Body of pancreas (tissue), 4 donors: ENCODE results near the gene TBC1D7.

ENCODE experiments used
- POLR2A ChIP-seq, 3 donors: fragments of 450-650 bp; IDR thresholded peaks; one replicate each; pipeline ENCODE4 v1.6.1; 2016; ENCODE audit warnings: antibody characterized with exemption in 3 of 3, mild to moderate bottlenecking in 2 of 3
- TF ChIP-seq, protein P1 (sequence below), 7 experiments: fragments of 450-650 bp in 4 of 7; fragments of 200-600 bp in 3 of 7; sonication (generic) in 3 of 7; IDR thresholded peaks; one replicate each; pipeline ENCODE4 v1.5.1; 2016 to 2019; ENCODE audit warnings: antibody characterized with exemption in 7 of 7

DNA sequence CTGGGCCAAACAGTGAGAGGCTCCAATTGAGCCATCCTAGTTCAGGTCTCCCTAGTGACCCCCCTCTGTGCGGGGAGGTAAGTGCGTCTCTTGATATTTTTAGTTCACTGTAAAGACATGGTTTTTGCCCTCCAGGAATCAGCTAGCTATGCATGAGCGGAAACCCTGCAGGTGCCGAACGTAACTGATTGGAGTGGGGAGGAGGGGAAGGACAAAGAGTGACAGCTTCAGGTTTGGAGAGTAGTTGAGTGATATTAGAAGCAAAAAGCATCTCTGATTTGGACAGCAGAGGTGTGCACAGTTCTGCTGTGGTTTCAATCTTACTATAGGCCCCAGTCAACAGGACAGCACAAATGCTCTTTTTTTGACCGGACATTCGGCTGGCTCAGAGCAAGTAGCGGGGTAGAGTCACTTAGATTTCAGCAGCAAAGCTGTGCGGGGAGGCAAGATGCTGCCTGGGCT, 31.8 kb downstream of the TBC1D7 start:
- TF ChIP-seq, protein P1, sequence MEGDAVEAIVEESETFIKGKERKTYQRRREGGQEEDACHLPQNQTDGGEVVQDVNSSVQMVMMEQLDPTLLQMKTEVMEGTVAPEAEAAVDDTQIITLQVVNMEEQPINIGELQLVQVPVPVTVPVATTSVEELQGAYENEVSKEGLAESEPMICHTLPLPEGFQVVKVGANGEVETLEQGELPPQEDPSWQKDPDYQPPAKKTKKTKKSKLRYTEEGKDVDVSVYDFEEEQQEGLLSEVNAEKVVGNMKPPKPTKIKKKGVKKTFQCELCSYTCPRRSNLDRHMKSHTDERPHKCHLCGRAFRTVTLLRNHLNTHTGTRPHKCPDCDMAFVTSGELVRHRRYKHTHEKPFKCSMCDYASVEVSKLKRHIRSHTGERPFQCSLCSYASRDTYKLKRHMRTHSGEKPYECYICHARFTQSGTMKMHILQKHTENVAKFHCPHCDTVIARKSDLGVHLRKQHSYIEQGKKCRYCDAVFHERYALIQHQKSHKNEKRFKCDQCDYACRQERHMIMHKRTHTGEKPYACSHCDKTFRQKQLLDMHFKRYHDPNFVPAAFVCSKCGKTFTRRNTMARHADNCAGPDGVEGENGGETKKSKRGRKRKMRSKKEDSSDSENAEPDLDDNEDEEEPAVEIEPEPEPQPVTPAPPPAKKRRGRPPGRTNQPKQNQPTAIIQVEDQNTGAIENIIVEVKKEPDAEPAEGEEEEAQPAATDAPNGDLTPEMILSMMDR (IDR thresholded peaks at IDR 0.05): no peak
- no peak for TF ChIP-seq POLR2A (IDR thresholded peaks at IDR 0.05)
